H1 (cell line): ENCODE data around the gene AGER. TPM values are rescaled to one million over a fixed set of nuclear protein-coding genes. Genes with fewer than 3 reads are reported as not detected.

Experiments
- CTCF ChIA-PET: fragments of 300-600 bp; sonication (Branson Sonifier 250); formaldehyde crosslinking; loops from one replicate; lab custom pipeline; 2021; ENCODE audit not compliant: partially characterized antibody; lab: Charles Lee
- POLR2A ChIA-PET: fragments of 300-600 bp; sonication (Branson Sonifier 250); formaldehyde crosslinking; loops from one replicate; lab custom pipeline; 2021; ENCODE audit warnings: inconsistent platforms; ENCODE audit not compliant: partially characterized antibody; lab: Charles Lee
- DNase-seq, 2 experiments: peaks; one replicate each; pipeline versions ENCODE4 v3.0.0 to v3.0.0-alpha.2; 2010 to 2022; ENCODE audit warnings: low spot score in 2 of 2, low read depth in 1 of 2, mixed read lengths in 1 of 2
- FAIRE-seq: peaks from 2 replicates; lab custom pipeline; 2011; peaks lifted over from hg19 to GRCh38; lab: Jason Lieb, UNC
- H2AFZ ChIP-seq: 2 replicates; pipeline ENCODE4 v1.8.1; 2012; ENCODE audit warnings: low read length, inconsistent platforms
- H2AK5ac ChIP-seq: 2 replicates; pipeline ENCODE4 v1.6.1; 2013; ENCODE audit warnings: low read depth, low read length
- H2BK120ac ChIP-seq: replicated peaks from 2 replicates; pipeline ENCODE3; 2013; ENCODE audit warnings: low read depth, low read length, inconsistent platforms
- H2BK12ac ChIP-seq: 2 replicates; pipeline ENCODE4 v1.6.1; 2013; ENCODE audit warnings: low read depth, low read length
- H2BK15ac ChIP-seq: 2 replicates; pipeline ENCODE4 v1.6.1; 2013; ENCODE audit warnings: low read length
- H2BK20ac ChIP-seq: 2 replicates; pipeline ENCODE4 v1.6.1; 2013; ENCODE audit warnings: low read length
- H2BK5ac ChIP-seq: 2 replicates; pipeline ENCODE4 v1.6.1; 2013; ENCODE audit warnings: low read depth, low read length
- H3K14ac ChIP-seq: 2 replicates; pipeline ENCODE4 v1.6.1; 2013; ENCODE audit warnings: inconsistent platforms; ENCODE audit not compliant: insufficient read length
- H3K18ac ChIP-seq: 2 replicates; pipeline ENCODE4 v1.6.1; 2013; ENCODE audit warnings: low read length; ENCODE audit errors: extremely low read depth
- H3K23ac ChIP-seq: 2 replicates; pipeline ENCODE4 v1.6.1; 2013; ENCODE audit warnings: inconsistent platforms; ENCODE audit not compliant: insufficient read length
- H3K23me2 ChIP-seq: 2 replicates; pipeline ENCODE4 v1.6.1; 2013; ENCODE audit warnings: low read depth, low read length
- H3K27ac ChIP-seq: 2 replicates; pipeline ENCODE4 v1.6.1; 2011; ENCODE audit warnings: low read depth, low read length, inconsistent platforms
- H3K27me3 ChIP-seq, 4 experiments: replicated peaks in 1 of 4; 1 replicate in 1 of 4; 2 replicates in 3 of 4; pipeline versions ENCODE4 v1.6.1 to v1.8.1; 2011 to 2013; ENCODE audit warnings: low read length in 3 of 4, mild to moderate bottlenecking in 3 of 4, inconsistent platforms in 2 of 4, mixed read lengths in 2 of 4, moderate library complexity in 1 of 4; ENCODE audit not compliant: control insufficient read depth in 3 of 4, insufficient read depth in 3 of 4; ENCODE audit errors: extremely low read depth in 1 of 4
- H3K36me3 ChIP-seq, 4 experiments: 2 replicates each; pipeline versions ENCODE4 v1.6.1 to v1.8.1; 2011 to 2013; ENCODE audit warnings: mild to moderate bottlenecking in 4 of 4, low read length in 3 of 4, moderate library complexity in 2 of 4, control low read depth in 1 of 4, inconsistent platforms in 1 of 4; ENCODE audit not compliant: insufficient read depth in 4 of 4, control insufficient read depth in 2 of 4
- H3K4ac ChIP-seq: replicated peaks from 2 replicates; pipeline ENCODE3; 2013; ENCODE audit warnings: low read length, low read depth, mixed read lengths, inconsistent platforms; ENCODE audit not compliant: insufficient read length
- H3K4me1 ChIP-seq, 4 experiments: replicated peaks in 1 of 4; 1 replicate in 1 of 4; 2 replicates in 3 of 4; pipeline versions ENCODE4 v1.6.1 to v1.8.1; 2011 to 2013; ENCODE audit warnings: low read length in 3 of 4, inconsistent platforms in 2 of 4, mixed read lengths in 1 of 4; ENCODE audit not compliant: insufficient read depth in 4 of 4, control insufficient read depth in 3 of 4
- H3K4me2 ChIP-seq, 2 experiments: 2 replicates each; pipeline versions ENCODE4 v1.6.1 to v1.8.1; 2011 to 2013; ENCODE audit warnings: low read depth in 2 of 2, low read length in 2 of 2, control low read depth in 1 of 2, inconsistent platforms in 1 of 2, mild to moderate bottlenecking in 1 of 2; ENCODE audit not compliant: insufficient read depth in 1 of 2
- H3K4me3 ChIP-seq, 4 experiments: fragments of 200-600, 300-600 bp in 1 of 4; sonication (generic), shearing (Covaris generic), sonication (Bioruptor Twin) in 1 of 4; 2 replicates each; pipeline versions ENCODE4 v1.5.1 to v1.8.1; 2011 to 2016; ENCODE audit warnings: low read length in 4 of 4, low read depth in 3 of 4, control low read depth in 2 of 4, inconsistent platforms in 2 of 4, mild to moderate bottlenecking in 2 of 4, mixed read lengths in 1 of 4, moderate library complexity in 1 of 4; ENCODE audit not compliant: insufficient read depth in 2 of 4; ENCODE audit errors: extremely low read depth in 1 of 4
- H3K56ac ChIP-seq: replicated peaks from 2 replicates; pipeline ENCODE3; 2013; ENCODE audit warnings: low read depth, mild to moderate bottlenecking, mixed read lengths, low read length, inconsistent platforms; ENCODE audit not compliant: insufficient read length
- H3K79me1 ChIP-seq: 2 replicates; pipeline ENCODE4 v1.6.1; 2013; ENCODE audit warnings: low read depth, low read length, control low read depth
- H3K79me2 ChIP-seq, 2 experiments: 2 replicates each; pipeline versions ENCODE4 v1.6.1 to v1.8.1; 2012 to 2013; ENCODE audit warnings: low read length in 2 of 2, mild to moderate bottlenecking in 2 of 2, inconsistent platforms in 1 of 2; ENCODE audit not compliant: insufficient read depth in 2 of 2, control insufficient read depth in 1 of 2
- H3K9ac ChIP-seq, 4 experiments: replicated peaks in 1 of 4; 1 replicate in 1 of 4; 2 replicates in 3 of 4; pipeline versions ENCODE4 v1.6.1 to v1.8.1; 2011 to 2013; ENCODE audit warnings: low read depth in 3 of 4, low read length in 3 of 4, control low read depth in 2 of 4, mild to moderate bottlenecking in 2 of 4, moderate library complexity in 2 of 4, inconsistent platforms in 1 of 4; ENCODE audit errors: extremely low read depth in 1 of 4
- H3K9me3 ChIP-seq, 2 experiments: 2 replicates each; pipeline versions ENCODE4 v1.6.1 to v1.8.1; 2012 to 2013; ENCODE audit warnings: mild to moderate bottlenecking in 2 of 2, moderate library complexity in 2 of 2, control low read depth in 1 of 2, inconsistent platforms in 1 of 2, low read depth in 1 of 2, low read length in 1 of 2, mixed read lengths in 1 of 2; ENCODE audit not compliant: insufficient read depth in 2 of 2
- H4K20me1 ChIP-seq, 2 experiments: replicated peaks in 1 of 2; 2 replicates each; pipeline versions ENCODE3 to v1.8.1; 2011 to 2013; ENCODE audit warnings: inconsistent platforms in 2 of 2, low read length in 2 of 2, mild to moderate bottlenecking in 1 of 2; ENCODE audit not compliant: insufficient read depth in 2 of 2, control insufficient read depth in 1 of 2
- H4K5ac ChIP-seq: 2 replicates; pipeline ENCODE4 v1.6.1; 2013; ENCODE audit warnings: low read length, low read depth, mixed read lengths, inconsistent platforms; ENCODE audit not compliant: insufficient read length
- H4K8ac ChIP-seq: 2 replicates; pipeline ENCODE4 v1.8.0; 2013; ENCODE audit warnings: mild to moderate bottlenecking, moderate library complexity, low read length, inconsistent platforms; ENCODE audit not compliant: insufficient read depth; ENCODE audit errors: extremely low read depth
- H4K91ac ChIP-seq: replicated peaks from 2 replicates; pipeline ENCODE3; 2013; ENCODE audit warnings: low read length, mixed read lengths, inconsistent platforms; ENCODE audit not compliant: insufficient read length
- CBX5 ChIP-seq: fragments of 300-800, 300-1000 bp; sonication (generic); IDR thresholded peaks from 2 replicates; pipeline ENCODE4 v1.7.1; 2016; ENCODE audit warnings: antibody characterized with exemption, low read length, low read depth
- CEBPB ChIP-seq: IDR thresholded peaks from 2 replicates; pipeline ENCODE4 v1.6.1; 2012; ENCODE audit warnings: low read depth, low read length
- POLR2A ChIP-seq, 2 experiments: IDR thresholded peaks; 1 replicate in 1 of 2; 2 replicates in 1 of 2; pipeline ENCODE4 v1.6.1; 2011; ENCODE audit warnings: low read depth in 2 of 2, low read length in 2 of 2, mild to moderate bottlenecking in 2 of 2; ENCODE audit errors: control extremely low read depth in 1 of 2
- WGBS, 2 experiments: shearing (Covaris generic) in 1 of 2; methylation state at CpG; one replicate each; pipeline versions ENCODE4 v1.1.6 to v1.1.7; 2013 to 2015; ENCODE audit warnings: low lambda C conversion rate in 2 of 2, mixed read lengths in 2 of 2, inconsistent platforms in 1 of 2, low coverage in 1 of 2, missing lambda C conversion rate in 1 of 2; ENCODE audit not compliant: insufficient replicate concordance in 2 of 2, insufficient coverage in 1 of 2, insufficient read length in 1 of 2; ENCODE audit errors: extremely low coverage in 1 of 2, missing lambda C conversion rate in 1 of 2; 5-methylcytosine and 5-hydroxymethylcytosine counted together
- long read RNA-seq, 2 experiments: library from RNA in 1 of 2; library from capped mRNA in 1 of 2; stranded (forward); transcript quantifications; one replicate each; pipeline ENCODE4 v2.0.0, GENCODE V29; 2021; ENCODE audit warnings: inconsistent platforms in 1 of 2
- polyA minus RNA-seq, 3 experiments: library from RNA; depleted of rRNA, polyadenylated mRNA; stranded (reverse); fragments of >200 nt; gene quantifications; 1 replicate in 2 of 3; 2 replicates in 1 of 3; pipeline ENCODE4 v1.2.3, GENCODE V29; 2011
- polyA plus RNA-seq, 7 experiments: library from polyadenylated mRNA; depleted of rRNA in 3 of 7; stranded (reverse) in 5 of 7; unstranded in 2 of 7; fragments of >200 nt in 5 of 7; fragments of 200-250 nt in 2 of 7; gene quantifications; 1 replicate in 5 of 7; 2 replicates in 1 of 7; 4 replicates in 1 of 7; pipeline versions ENCODE4 v1.2.1 to v1.2.3, GENCODE V29; 2011 to 2013; ENCODE audit warnings: missing spikeins in 2 of 7, mixed read lengths in 2 of 7
- total RNA-seq: library from RNA; stranded (reverse); fragmentation: NEBNext Ultra II Directional; extraction: Animal tissue kit (Norgen Biotek cat#: 25700); gene quantifications from 2 replicates; pipeline ENCODE4 v1.2.1, GENCODE V29; 2021

The AGER gene
- total RNA-seq, result 9.6 and 10.9 TPM in 2 replicates
- polyA plus RNA-seq (2011; rRNA removed), result 3.8 and 5.5 TPM in 2 replicates
- 7.7 TPM for polyA plus RNA-seq (2011; cell fraction: cytosol; rRNA removed)
- 72.9 TPM for polyA plus RNA-seq (2011; cell fraction: nucleus; rRNA removed)
- polyA plus RNA-seq (2012, experiment 1 of 2), result 13.2 to 17.1 TPM (median 14.7 TPM) in 4 replicates
- polyA plus RNA-seq (2012, experiment 2 of 2), result 7.8 TPM
- 9.7 TPM for polyA plus RNA-seq (2013, experiment 1 of 2)
- polyA plus RNA-seq (2013, experiment 2 of 2), result 8.4 TPM
- 1.5 and 2.4 TPM in 2 replicates for polyA minus RNA-seq (2011; rRNA and poly(A)+ RNA removed)
- polyA minus RNA-seq (2011; cell fraction: cytosol; rRNA and poly(A)+ RNA removed), result 2.1 TPM
- polyA minus RNA-seq (2011; cell fraction: nucleus; rRNA and poly(A)+ RNA removed), result 6.9 TPM
- long read RNA-seq, experiment 1, result 0 reads
- long read RNA-seq, experiment 2, result 0 reads

GRCh38 chr6:32184084-32184640, at the start of gene AGER:
AGER (minus strand) TSS chr6:32184253; CDS start chr6:32184222, 31 bp downstream.
- Histone ChIP-seq H4K5ac (no peak within 1 kb of the TSS), H2BK5ac (no peak within 1 kb of the TSS), H3K14ac (no peak within 1 kb of the TSS), H4K8ac (peak within 1 kb of the TSS; percentile 42; the same call in 1 of the 2 replicates), H3K18ac (no peak within 1 kb of the TSS), H3K27ac (no peak within 1 kb of the TSS), H3K79me1 (peaks cover 2% of the 10 kb centered on the region), H2BK15ac (no peak within 1 kb of the TSS), H3K27me3 (no peaks in the 10 kb centered on the region; a peak in 1 of 7 replicates), H3K23ac (no peak within 1 kb of the TSS), H2AFZ (no peak within 1 kb of the TSS), H3K9ac (no peak within 1 kb of the TSS; a peak in 1 of 7 replicates), H4K20me1 (peaks cover 0 to 3% of the 10 kb centered on the region in 2 experiments), H3K79me2 (peaks cover 0 to 14% of the 10 kb centered on the region in 2 experiments; a peak in 2 of 4 replicates), H3K4me3 (no peak within 1 kb of the TSS), H3K23me2 (peaks cover 5% of the 10 kb centered on the region), H3K9me3 (no peaks in the 10 kb centered on the region), H3K4me1 (peaks cover 0 to 10% (median 2%) of the 10 kb centered on the region in 4 experiments; a peak in 5 of 7 replicates), H2AK5ac (no peak within 1 kb of the TSS), H4K91ac (no peak within 1 kb of the TSS), H2BK120ac (no peak within 1 kb of the TSS), H3K4me2 (no peak within 1 kb of the TSS), H3K4ac (no peak within 1 kb of the TSS), H3K56ac (no peak within 1 kb of the TSS), H2BK12ac (no peak within 1 kb of the TSS), H2BK20ac (no peak within 1 kb of the TSS), H3K36me3 (peaks cover 6 to 45% (median 33%) of the 10 kb centered on the region in 4 experiments)
- peak in 1 of 2 experiments; percentile 53; a peak in 1 of 3 replicates for TF ChIP-seq POLR2A (IDR thresholded peaks at IDR 0.05; ENCODE audit: control extremely low read depth in 1 of 2, low read depth in 2 of 2, low read length in 2 of 2)
- TF ChIP-seq CEBPB, result 0 out of 2 replicates have a peak, but pooled peaks have one; percentile 40
- TF ChIP-seq CBX5, result no peak
- CTCF ChIA-PET, result no interaction called here
- FAIRE-seq, result no peak
- POLR2A ChIA-PET, result no interaction called here
- WGBS, 2 experiments, result 84% methylated on average over 6 of the region's 6 CpGs; no CpG with 5 or more reads in 1 of the 2 experiments
- DNase-seq, result no peak
